H4 (cell line): ENCODE data around the gene PPM1E. TPM values are rescaled to one million over a fixed set of nuclear protein-coding genes. Genes with fewer than 3 reads are reported as not detected.
A peak's percentile ranks its signal among the peaks of the same experiment; 100 is the strongest.
"Not testable (repeated sequence)": the region's sequence is repeated elsewhere in the genome, so short reads cannot be mapped to it uniquely, and the experiment has no call there.

Source experiments
- DNase-seq: peaks from one replicate; pipeline ENCODE4 v3.0.0-alpha.2; 2015; ENCODE audit warnings: low spot score
- total RNA-seq: library from RNA; depleted of rRNA; stranded (reverse); fragments of >200 nt; shearing (Covaris generic); gene quantifications from 2 replicates; pipeline ENCODE4 v1.2.3, GENCODE V29; 2014

PPM1E gene
- total RNA-seq, 1 experiment from 2014 or later = 3.1 TPM

- DNase-seq = no peak
Measured at GRCh38 chr17:58840820-58841612, 85.4 kb downstream of the PPM1E start.

- DNase-seq = not testable (repeated sequence)
Measured at GRCh38 chr17:58846413-58846812, 90.8 kb downstream of the PPM1E start.

GRCh38 chr17:58850106-58850505, 94.5 kb downstream of the PPM1E start:
- DNase-seq = not testable (repeated sequence)

- no peak for DNase-seq
Measured at GRCh38 chr17:58865301-58865700, 109.6 kb downstream of the PPM1E start.

GRCh38 chr17:58870747-58871146, 115.1 kb downstream of the PPM1E start:
- no peak for DNase-seq

- no peak for DNase-seq
Measured at GRCh38 chr17:58873926-58874325, 118.3 kb downstream of the PPM1E start.

GRCh38 chr17:58875261-58875660, 119.6 kb downstream of the PPM1E start:
- DNase-seq = no peak

- no peak for DNase-seq
Measured at GRCh38 chr17:58884161-58884560, 128.5 kb downstream of the PPM1E start.

- no peak for DNase-seq
Measured at GRCh38 chr17:58886514-58886913, 130.9 kb downstream of the PPM1E start.

- no peak for DNase-seq
Measured at GRCh38 chr17:58889928-58890327, 134.3 kb downstream of the PPM1E start.

GRCh38 chr17:58899191-58899590, 143.5 kb downstream of the PPM1E start:
- DNase-seq = no peak

- DNase-seq = no peak
Measured at GRCh38 chr17:58902322-58902721, 146.7 kb downstream of the PPM1E start.

GRCh38 chr17:58911741-58912343, 156.2 kb downstream of the PPM1E start:
- DNase-seq = no peak

- DNase-seq = no peak
Measured at GRCh38 chr17:58913552-58913951, 157.9 kb downstream of the PPM1E start.

- peak; percentile 76 for DNase-seq
Measured at GRCh38 chr17:58913971-58914769, 158.5 kb downstream of the PPM1E start.

GRCh38 chr17:58917228-58917627, 161.6 kb downstream of the PPM1E start:
- no peak for DNase-seq

- DNase-seq = no peak
Measured at GRCh38 chr17:58918072-58918471, 162.4 kb downstream of the PPM1E start.

GRCh38 chr17:58918884-58919283, 163.2 kb downstream of the PPM1E start:
- no peak for DNase-seq

- no peak for DNase-seq
Measured at GRCh38 chr17:58920773-58921172, 165.1 kb downstream of the PPM1E start.

GRCh38 chr17:58932956-58933355, 177.3 kb downstream of the PPM1E start:
- no peak for DNase-seq

- no peak for DNase-seq
Measured at GRCh38 chr17:58936295-58936694, 180.6 kb downstream of the PPM1E start.

- no peak for DNase-seq
Measured at GRCh38 chr17:58944166-58944565, 188.5 kb downstream of the PPM1E start.

- no peak for DNase-seq
Measured at GRCh38 chr17:58947411-58947810, 191.8 kb downstream of the PPM1E start.
